HG03060 (cell line): ENCODE data around the gene SORCS2.

Source experiments
- ATAC-seq: cut with Tn5 transposase; IDR thresholded peaks from one replicate; pipeline ENCODE4 v1.9.1; 2021; ENCODE audit warnings: low read depth, moderate number of reproducible peaks; ENCODE audit not compliant: unreplicated experiment

The SORCS2 gene

GRCh38 chr4:7332216-7333023 is 140.1 kb downstream of the SORCS2 start:
- no peak for ATAC-seq

- ATAC-seq = no peak
These were observed 140.9 kb downstream of the SORCS2 start for GRCh38 chr4:7333024-7333780.

GRCh38 chr4:7333801-7334421 is 141.6 kb downstream of the SORCS2 start:
- no peak for ATAC-seq

GRCh38 chr4:7334521-7335275 is 142.4 kb downstream of the SORCS2 start:
- no peak for ATAC-seq

GRCh38 chr4:7335344-7336066 is 143.2 kb downstream of the SORCS2 start:
- no peak for ATAC-seq

GRCh38 chr4:7336067-7336569 is 143.8 kb downstream of the SORCS2 start:
- ATAC-seq = no peak

GRCh38 chr4:7336732-7337131 is 144.4 kb downstream of the SORCS2 start:
- ATAC-seq = no peak

GRCh38 chr4:7337196-7338058 is 145.1 kb downstream of the SORCS2 start:
- ATAC-seq = no peak

- no peak for ATAC-seq
These were observed 145.7 kb downstream of the SORCS2 start for GRCh38 chr4:7338059-7338452.

GRCh38 chr4:7338876-7339623 is 146.7 kb downstream of the SORCS2 start:
- ATAC-seq = no peak

GRCh38 chr4:7339751-7340552 is 147.6 kb downstream of the SORCS2 start:
- no peak for ATAC-seq

- no peak for ATAC-seq
These were observed 148.5 kb downstream of the SORCS2 start for GRCh38 chr4:7340553-7341433.

- ATAC-seq = no peak
These were observed 149.3 kb downstream of the SORCS2 start for GRCh38 chr4:7341491-7342222.

- ATAC-seq = no peak
These were observed 150.1 kb downstream of the SORCS2 start for GRCh38 chr4:7342223-7343080.

- no peak for ATAC-seq
These were observed 150.8 kb downstream of the SORCS2 start for GRCh38 chr4:7343081-7343655.
